MM.1S (cell line): ENCODE measurements around the gene C1QB.

ENCODE experiments used
- CTCF ChIP-seq: fragments of 300-600 bp; sonication (generic); IDR thresholded peaks from 2 replicates; pipeline ENCODE4 v1.5.1; 2016; ENCODE audit warnings: antibody characterized with exemption, low read length, mixed read lengths
- EZH2 ChIP-seq: fragments of 300-600 bp; sonication (generic); optimal IDR thresholded peaks from 2 replicates; pipeline ENCODE3; 2017; ENCODE audit warnings: low read depth, mild to moderate bottlenecking, antibody characterized with exemption, low read length, mixed read lengths
- EZH2phosphoT487 ChIP-seq: fragments of 300-600 bp; sonication (generic); IDR thresholded peaks from 2 replicates; pipeline ENCODE4 v1.6.1; 2018; ENCODE audit warnings: antibody characterized with exemption, low read length

- TF ChIP-seq EZH2 (no peak), CTCF (no peak), EZH2phosphoT487 (no peak)
These were observed 37.1 kb upstream of the C1QB start for GRCh38 chr1:22615886-22616285.
